NCI-H2227 (cell line): Measurements from ENCODE around the gene RPS6KA2.
"Not testable (repeated sequence)": the region's sequence is repeated elsewhere in the genome, so short reads cannot be mapped to it uniquely, and the experiment has no call there.

Experiments used
- DNase-seq: peaks from one replicate; lab custom pipeline; 2025; ENCODE audit not compliant: unreplicated experiment; lab: John Stamatoyannopoulos, UW

RPS6KA2 gene

DNA sequence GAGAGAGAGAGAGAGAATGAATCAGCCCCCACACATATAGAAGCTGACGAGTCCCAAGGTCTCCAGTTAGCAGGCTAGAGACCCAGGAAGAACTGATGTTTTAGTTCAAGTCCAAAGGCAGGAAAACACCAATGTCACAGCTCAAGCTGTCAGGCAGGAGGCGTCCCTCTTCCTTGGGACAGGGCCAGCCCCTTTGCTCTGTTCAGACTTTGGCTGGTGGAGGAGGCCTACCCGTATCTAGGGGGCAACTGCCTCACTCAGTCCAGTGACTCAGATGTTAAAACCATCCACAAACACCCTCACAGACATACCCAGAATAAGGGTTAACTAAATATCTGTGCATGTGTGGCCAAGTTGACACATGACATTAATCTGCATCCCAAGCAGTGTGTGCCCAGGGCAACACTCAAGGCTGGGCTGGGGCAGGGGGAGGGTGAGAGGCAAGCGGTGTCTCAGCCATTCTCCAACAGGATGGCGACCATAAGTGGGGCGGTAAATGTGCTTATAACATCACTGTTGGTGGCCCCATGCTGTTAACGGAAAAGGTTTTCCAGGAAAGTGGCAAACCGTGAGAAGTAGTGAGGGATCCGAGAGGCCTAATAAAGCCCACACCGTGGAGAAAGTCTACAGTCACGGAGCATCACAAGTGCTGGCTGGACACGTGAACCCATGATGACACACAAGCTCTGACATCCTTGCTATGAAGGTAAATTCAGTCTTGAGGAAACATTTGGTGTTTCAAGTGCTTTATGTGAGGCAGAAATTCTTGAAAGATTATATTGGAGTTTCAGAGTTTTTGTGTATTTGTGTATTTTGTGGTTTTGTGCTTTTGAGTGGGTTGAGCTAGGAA, 68.7 kb downstream of the RPS6KA2 start:
- no peak for DNase-seq

DNA sequence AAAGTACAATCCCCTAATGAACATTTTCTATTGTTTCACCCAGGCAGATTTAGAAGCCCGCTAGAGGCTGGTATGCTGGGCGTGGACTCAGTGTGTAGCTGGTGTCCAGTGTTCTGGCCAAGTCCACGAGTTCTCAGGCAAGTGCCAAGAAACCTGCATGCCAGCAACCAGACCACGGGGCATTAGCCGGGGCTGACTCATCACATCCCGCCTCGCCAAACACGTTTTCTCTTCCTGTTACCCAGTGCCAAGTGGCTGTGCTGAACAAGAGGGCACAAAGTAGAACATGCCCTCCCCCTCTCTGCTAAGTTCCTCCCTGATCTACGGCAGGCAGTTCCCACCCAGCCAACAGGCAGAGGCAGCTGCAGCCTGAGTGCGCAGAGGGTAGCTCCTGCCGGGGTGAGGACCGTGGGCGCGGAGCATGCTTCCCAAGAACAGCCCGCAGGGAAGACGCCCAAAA, 70.2 kb downstream of the RPS6KA2 start:
- no peak for DNase-seq

DNA sequence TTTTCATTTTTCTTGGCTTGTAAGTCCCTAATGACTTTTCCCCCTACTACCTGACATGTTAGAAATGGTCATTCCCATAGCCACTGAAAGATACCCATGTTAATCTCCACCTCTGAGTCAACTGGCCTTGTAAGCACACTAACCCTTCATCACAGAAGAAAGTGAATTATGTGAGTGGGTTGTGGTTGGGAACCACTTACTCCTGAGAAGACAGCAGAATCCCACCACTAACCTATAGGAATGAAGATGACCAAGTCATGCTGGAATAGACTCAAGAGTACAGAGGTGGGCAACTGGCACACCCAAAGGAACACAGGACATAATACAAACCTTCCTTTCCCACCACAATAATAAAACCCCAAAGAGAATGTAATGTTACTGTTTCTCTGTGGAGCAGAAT, 70.7 kb downstream of the RPS6KA2 start:
- no peak for DNase-seq

DNA sequence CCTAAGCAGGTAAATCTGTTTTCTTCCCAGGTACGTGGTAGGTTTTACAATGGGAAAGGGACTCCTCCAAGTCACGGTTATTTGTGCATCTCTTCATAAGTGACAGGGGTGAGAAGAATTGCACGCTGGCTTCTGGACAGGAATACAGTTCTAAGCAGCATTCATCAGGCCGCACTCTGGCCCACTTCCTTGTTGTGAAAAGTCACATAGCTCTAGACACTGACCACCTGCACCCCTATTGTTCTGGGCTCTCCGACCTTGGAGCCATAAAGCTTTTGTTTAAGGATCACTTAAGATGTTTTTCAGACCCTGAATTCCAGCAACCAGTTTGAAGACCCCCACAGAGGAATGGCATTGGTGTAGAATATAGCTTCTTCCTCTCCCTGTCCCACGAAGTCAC, 72.0 kb downstream of the RPS6KA2 start:
- no peak for DNase-seq

DNA sequence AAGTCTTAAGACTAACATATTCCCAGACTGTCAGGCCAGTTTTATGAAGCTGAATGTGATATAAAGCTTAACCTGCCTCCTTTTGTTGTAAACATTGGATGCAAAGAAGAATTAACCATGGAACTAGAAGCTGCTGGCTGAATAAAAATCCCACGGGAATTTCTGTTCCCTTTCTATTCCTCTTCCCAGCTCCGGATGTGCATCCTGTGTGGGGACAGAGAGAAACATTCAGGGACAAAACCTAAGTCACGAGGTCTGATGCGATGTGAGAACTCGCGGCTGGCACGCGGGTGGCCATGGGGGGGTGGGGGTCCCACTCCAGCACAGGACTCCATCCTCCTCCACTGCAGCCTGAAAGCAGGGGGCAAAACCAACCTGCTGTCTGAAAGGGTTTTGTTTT, 72.7 kb downstream of the RPS6KA2 start:
- no peak for DNase-seq

DNA sequence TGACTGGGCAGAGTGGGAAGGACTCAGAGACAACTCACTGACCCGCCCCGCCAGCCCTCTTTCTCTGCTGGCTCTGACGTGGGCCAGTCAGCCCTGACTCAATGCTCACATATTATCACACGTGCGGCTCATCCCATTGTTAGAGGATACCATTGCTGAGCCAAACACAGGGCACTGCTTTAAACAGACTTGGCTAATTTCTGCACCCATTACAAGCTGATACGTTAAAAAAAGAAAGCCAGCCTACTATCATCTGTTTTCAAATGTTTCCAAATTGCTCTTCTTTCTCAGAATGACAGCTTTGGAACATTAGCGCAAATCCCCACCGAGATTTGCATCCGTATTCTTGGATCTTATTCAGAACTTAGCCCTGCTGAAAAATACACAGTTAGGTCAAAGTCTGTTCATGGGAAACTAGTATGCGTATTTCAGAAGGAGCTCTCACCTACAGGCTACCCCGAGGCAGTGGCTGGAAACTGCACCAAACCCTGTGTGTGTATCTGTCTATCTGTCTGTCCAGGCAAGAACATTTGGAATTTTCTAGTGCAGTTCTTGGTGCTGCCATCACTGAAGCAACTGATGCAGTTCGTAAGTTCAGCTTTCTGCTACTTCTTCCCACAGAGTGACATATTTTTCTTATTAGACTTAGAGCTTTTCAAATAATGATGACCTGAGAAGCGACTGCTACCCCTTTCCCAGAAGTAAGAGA, 73.3 kb downstream of the RPS6KA2 start:
- DNase-seq = no peak

DNA sequence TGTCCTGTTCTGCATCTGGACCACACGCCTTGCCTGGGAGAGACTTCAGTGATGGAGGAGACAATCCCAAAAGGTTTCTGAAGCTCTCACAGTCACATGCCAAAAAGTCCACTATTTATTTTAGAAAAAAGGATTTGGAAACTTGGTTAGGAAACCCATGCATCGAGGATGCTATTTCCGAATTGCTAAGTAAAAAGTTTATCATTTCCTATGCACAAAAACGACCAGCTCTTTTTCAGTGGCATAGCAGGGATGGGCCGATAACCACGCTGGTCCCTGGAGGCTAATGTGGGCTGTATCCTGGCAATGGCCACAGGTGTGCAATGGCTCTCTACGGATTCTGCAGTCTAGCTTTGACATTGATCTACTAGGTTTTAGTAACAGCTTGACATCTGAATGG, 74.5 kb downstream of the RPS6KA2 start:
- DNase-seq = no peak

DNA sequence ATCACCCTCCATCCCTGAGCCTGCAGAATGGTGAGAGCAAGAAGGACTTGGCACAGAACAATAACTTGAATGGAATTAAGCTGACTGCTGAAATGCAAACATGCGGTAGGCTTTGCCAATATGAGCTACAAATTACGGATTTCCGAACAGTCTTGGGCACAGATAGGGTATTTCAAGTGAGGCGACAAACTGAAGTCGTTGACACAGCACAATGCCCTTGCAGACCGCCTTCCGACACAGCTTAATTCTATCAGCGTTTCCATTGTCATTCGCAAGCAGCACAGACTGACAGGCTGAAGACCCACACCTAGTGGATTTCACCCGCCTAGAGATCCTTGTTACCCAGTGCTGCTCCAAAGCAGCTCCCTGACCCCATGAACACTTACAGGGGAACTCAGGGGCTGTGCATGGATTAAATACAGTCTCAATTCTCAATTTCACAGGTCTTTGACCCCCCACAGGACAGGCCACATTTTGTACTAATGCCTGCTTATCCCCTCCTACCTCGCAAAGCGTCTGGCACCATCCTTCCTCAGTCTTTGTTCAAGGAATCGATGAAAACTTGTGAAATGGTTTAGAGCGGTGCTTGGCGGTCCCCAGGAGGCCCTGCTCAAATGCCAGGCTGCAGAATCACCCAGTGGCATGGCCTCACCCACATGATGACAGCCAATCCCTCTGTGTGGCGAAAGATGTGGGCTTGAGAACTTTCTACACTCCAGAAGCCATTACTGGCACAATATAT, 75.1 kb downstream of the RPS6KA2 start:
- DNase-seq = no peak

DNA sequence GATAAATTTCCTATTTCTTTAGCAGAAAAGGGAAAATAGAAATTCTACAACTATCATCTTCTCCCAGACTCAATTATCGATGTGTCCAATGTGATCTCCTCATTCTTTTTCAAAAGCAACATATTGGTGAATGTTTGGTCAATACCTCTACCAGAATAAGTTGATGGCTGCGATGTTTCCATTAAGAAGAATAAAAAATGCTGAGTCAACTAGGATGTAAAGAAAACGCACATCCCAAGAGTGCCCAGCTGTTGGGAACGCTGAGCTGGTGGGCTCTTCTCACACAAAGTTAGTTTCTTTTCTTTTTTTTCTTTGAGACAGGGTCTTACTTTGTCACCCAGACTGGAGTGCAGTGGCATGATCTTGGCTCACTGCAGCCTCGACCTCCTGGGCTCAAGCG, 80.4 kb downstream of the RPS6KA2 start:
- DNase-seq = no peak

DNA sequence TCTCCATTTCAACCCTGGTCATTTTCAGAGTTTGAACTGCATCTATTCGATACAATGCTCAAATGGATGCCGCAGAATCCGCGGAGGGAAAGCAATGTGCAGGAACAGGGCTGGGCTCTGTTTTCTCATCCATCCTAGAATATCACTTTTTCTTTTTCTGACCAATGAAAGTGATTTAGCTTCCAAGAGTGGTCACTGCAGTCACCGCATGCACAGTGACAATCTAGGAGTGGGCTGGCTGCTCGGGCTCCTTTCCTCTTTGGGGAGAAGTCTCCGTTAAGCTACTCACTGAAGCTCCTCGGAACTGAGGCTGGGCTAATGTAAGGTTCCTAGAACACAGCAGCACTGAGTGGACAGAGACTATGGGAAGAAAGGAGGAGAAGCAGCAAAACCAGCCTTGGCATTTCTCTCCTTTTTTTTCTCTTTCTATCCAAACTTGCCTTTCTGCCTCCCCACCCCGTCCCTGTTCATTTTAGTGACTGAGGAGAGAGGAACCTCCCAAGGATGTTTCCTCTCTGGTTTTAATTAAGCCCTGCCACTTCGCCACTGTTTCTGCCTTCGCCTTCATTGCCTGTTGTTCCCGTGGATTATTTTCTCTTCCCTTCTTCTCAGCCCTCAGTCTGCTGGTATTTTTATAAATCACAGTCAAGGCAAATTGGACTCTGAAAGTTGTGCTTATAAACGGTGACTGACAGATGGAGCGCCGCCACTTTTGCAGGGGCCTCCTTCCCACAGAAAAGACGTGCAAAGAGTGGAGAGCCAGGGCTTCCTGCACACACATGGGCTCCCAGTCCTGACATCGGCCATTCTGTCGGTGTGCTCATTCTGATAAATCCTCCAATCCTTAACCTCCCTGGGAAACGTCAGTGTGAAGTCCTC, 81.7 kb downstream of the RPS6KA2 start:
- no peak for DNase-seq

DNA sequence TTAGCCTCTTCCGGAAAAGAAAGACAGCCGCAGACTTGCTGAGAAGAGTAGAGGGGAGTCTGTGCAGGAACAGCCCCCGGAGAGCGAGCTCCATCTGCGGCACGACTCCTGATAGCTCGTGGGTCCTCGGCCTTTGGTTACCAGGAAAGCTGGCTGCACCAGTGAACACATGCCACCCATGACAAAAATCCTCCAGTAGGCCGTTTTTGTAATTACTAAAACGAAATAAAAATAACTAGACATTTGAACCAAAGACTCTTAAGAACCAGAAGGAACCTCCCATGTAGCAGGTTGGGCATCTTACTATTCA, 82.8 kb downstream of the RPS6KA2 start:
- no peak for DNase-seq

DNA sequence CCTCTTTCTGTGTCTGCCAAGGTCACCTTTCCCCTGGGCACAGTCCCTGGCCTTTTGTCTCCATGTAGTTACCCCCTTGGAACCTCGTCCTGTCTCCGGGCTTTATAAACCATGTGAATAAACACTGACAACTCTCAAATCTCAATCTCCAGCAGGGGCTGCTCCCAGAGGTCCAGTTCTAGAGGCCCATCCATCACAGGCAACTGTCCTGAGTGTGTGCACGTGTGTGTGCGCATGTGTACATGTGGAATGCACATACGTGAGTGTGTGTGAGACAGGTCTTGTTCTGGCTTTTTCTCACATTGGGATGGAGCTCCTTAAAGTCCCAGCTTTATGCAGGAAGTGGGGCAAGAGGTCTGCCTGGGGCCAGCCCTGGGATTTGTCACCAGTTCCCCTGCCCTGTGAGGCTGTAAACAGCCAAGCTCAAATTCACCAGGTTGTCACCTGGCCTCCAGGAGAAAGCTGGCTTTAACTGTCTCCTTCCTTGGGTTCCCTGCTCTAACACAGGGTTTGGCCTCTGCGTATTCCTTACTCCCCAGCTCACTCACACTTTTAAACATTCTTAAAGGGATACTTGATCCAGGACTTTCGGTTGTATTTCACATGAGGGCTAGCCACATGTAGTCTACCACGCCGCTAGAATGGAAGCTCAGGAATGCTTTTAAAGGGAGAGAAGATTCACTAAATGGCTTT, 83.3 kb downstream of the RPS6KA2 start:
- no peak for DNase-seq

DNA sequence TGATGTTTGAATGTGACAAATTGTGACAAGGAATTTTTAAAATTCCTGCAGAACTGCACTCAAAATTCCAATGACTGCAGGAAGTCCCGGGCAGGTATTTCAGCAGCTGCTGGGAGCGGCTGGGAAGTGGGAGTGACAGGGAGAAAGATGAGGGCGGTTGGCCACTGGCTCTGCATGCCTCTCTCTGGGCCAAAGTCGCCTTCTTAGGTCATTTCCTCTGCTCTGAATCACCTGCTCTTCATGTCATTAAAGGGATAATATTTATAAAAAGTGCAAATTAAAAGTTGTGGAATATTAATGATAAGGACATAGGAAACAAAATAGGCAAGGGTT, 84.5 kb downstream of the RPS6KA2 start:
- DNase-seq = no peak

DNA sequence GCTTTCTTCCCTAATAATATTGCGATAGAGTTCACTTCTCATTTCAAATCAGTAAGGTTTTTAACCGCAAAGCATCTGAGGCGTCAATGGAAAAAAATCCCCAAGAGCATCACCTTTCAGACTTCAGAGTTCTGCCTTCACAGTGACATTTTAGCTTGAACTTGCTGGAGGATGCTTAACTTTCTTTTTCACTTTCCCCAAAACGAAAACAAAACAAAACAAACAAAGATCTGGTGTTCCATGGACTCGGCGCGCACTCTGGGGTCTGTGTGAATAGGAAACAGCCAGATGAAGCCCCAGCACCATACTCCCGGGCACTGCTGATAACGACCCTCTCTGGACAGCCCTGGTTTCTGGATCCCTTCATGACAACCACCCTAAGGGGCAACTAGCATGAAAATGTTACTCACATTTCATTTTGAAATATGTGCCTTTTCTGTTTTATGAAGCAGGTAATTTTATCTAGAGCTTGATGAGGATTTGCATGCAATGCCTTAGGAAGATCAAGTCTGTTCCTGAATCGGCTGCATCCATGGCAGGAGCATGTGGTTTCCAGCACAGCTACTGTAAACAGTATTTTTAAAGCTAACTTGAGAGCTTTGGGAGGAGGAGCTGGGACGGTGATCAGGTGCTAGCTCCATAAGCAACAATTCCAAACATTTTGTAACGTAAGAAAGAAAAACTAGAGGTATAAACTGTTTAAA, 85.0 kb downstream of the RPS6KA2 start:
- no peak for DNase-seq

DNA sequence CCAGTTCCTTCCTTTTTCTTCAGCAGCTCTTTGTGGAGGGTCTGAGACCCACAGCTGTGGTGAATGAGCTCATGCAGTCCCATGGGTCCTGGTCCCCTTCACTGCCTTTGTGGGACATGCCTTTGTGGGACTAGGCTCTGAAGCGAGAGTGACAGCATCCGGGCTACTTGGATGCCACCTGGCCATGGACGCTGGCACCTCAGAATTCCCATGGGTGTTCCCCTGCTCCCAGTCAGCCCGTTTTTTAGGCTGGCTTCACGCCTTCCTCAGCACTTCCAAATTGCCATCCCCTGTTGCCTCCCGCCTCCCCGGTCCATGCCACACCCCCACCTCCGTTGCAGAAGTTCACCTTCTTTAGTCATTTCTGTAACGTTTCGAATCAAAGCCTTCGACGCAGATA, 85.7 kb downstream of the RPS6KA2 start:
- no peak for DNase-seq

DNA sequence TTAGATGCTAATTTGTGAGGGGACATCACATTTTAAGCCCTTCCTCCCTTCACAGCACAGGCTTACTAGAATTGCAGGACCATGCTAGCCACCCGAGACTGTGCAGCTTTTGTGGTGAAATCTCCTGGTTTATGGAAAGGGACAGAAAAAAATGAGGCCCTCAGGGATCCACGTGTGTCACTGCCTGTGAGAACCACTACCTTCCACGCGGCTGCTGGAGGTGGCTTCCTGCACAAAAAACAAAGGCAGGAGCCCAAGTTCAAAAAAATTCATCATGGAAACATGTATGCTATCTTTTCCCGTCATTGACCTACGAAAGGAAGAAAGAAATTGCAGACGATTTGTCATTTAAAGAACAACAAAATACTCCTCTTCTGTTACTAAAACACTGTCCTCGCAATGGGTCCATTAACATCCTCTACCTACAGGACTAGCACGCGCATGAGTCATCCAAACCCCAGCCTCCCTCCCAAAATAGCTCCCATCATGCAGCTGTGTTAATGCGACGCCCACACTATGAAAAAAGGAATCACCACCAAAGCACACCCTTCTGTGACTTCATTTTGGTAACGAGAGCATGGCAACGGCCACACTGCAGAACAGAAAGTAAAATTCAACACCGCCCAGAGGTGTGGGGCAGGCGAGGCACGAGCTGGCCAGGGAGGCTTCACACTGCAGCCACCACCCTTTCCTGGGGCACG, 86.3 kb downstream of the RPS6KA2 start:
- DNase-seq = no peak

DNA sequence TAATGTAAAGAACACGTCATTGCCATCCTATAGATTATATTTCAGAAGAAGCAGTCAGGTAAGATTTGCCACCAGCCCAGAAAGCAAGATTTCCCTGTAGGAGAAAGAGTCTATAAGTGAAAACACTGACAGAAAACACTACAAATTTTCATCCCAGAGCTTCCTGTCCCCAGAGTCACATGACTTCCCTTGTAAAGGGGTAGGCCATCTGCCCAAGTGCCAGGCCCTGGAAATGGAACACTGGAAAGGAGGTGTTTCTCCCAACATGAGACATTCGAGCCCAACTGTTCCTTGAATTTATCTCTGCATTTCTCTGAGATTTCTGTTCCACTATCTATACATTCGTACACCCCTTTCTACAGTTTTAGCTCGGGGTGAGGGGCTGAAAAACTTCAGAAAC, 87.5 kb downstream of the RPS6KA2 start:
- DNase-seq = no peak

DNA sequence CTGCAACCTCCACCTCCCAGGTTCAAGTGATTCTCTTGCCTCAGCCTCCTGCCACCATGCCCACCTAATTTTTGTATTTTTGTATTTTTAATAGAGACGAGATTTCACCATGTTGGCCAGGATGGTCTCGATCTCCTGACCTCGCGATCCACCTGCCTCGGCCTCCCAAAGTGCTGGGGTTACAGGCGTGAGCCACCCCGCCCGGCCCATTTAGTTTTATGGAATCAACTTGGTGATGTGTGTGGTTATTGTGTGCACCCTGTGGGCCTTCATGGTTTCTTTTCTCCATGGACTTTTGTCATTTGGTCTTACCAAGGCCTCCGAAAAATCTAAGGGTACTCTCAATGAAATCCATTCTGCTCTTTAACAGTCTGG, 88.1 kb downstream of the RPS6KA2 start:
- not testable (repeated sequence) for DNase-seq

DNA sequence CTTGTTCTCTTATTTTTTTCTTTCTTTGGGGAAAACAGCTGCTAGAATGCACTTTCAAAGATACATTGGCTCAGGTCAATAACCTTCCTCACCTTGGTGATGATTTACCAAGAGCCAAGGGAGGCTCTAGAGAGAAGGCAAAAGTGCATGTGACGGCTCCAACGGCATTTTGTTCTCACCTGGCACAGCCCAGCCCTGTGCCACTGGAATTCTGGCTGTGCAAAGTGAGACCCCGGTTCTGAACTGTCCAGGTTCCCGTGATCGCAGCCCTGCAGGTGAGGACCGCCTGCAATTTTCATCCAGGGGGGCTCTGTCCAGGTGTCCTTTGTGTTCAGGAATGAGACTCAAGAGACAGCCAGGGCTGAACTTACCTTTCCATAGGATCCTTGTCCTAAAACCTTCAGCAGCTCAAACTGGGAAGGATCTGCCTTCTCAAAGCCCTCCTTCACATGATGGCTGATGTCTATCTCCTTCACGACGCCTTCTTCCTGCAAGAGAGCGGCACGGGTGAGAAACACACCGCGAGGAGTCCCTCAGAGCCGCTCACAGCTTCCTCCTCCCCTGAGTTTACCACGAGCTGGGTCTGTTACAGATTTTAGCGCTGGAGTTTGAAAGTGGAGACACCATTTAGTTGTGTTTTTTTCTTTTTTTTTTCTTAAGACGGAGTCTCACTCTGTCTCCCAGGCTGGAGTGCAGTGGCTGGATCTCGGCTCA, 88.6 kb downstream of the RPS6KA2 start:
- DNase-seq = no peak
